Epithelial cell of esophagus (primary cell): Measurements from ENCODE around the gene CPHXL2.
A peak's percentile ranks its signal among the peaks of the same experiment; 100 is the strongest.

ENCODE experiments used
- DNase-seq: peaks from one replicate; pipeline ENCODE4 v3.0.0; 2010; ENCODE audit warnings: low read depth
- H3K4me3 ChIP-seq: 2 replicates; pipeline ENCODE4 v1.5.1; 2011; ENCODE audit warnings: mild to moderate bottlenecking, low read length, control low read depth
- TF ChIP-seq, protein P1 (sequence below): IDR thresholded peaks from 2 replicates; pipeline ENCODE4 v1.5.1; 2011; ENCODE audit warnings: low read depth, mild to moderate bottlenecking, low read length, control low read depth, inconsistent platforms; ENCODE audit not compliant: insufficient read depth; ENCODE audit errors: missing control alignments

Gene CPHXL2

DNA sequence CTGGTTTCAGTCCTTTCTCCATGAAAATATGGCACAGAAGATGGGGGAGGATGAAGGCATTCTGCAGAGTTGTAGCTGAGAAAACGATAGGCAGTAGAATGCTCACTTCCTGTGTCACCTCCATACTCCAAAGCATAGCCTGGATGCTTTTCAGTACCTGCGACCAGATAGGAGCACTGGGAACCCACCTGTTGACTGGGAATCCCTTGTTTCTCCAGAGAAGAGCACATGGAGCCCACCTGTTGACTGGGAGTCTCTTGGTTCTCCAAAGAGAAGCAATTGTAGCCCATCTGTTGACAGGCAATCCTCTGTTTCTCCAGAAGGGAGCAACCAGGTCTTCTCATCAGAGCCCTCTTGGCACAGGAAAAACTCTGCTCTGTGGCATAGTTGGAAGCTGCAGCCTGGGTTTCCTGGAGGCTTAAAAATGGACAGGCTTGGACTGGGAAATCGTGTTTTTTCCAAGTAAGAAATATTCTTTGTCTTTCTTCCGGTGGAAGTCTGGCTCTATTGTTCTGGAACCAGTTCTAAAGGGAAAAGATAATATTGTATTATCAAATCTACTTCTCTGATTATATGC is 16.0 kb downstream of the CPHXL2 start:
- no peak for DNase-seq
- TF ChIP-seq, protein P1, sequence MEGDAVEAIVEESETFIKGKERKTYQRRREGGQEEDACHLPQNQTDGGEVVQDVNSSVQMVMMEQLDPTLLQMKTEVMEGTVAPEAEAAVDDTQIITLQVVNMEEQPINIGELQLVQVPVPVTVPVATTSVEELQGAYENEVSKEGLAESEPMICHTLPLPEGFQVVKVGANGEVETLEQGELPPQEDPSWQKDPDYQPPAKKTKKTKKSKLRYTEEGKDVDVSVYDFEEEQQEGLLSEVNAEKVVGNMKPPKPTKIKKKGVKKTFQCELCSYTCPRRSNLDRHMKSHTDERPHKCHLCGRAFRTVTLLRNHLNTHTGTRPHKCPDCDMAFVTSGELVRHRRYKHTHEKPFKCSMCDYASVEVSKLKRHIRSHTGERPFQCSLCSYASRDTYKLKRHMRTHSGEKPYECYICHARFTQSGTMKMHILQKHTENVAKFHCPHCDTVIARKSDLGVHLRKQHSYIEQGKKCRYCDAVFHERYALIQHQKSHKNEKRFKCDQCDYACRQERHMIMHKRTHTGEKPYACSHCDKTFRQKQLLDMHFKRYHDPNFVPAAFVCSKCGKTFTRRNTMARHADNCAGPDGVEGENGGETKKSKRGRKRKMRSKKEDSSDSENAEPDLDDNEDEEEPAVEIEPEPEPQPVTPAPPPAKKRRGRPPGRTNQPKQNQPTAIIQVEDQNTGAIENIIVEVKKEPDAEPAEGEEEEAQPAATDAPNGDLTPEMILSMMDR = no peak

DNA sequence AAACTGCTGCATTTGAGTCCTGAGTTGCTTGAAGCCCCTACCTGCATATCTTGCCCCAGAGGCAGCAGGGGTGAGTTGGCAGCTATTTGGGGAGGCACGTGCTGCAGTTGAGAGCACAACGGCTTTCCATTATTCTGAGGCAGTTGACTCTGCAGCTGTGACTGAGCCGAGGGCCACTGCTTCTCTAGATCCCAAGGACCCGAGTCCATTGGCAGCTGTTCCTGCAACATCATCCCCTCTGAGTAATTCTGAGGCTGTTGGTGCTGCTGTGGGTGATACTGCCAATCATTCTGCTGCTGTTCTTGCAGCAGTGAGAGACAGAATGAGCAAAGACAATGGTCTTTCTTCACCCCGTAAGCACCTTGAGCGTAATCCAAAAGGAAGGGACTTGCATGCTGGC is 16.5 kb downstream of the CPHXL2 start:
- TF ChIP-seq, protein P1 = no peak

More for the DNA sequence above, 16.0 kb downstream of the CPHXL2 start:
- no peak overlapping the region for H3K4me3 ChIP-seq

DNA sequence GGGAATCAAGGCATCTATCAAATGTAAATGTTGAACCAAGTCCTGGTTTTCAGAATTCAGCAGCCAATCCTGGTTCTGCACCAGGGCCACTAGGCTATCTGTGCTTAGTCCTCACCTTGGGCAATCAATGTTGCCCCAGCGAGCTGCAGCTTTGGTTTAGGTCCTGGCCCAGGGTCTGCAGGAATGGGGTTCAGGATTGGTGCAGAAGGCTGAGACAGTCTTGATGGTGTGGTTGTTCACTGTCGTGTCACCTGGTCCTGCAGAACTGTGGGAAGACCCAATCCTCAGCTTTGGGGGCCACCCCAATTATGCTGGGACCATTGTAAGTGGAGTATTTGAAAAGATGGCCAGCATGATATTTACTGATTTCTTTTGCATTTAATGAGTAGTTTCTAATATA is 18.6 kb downstream of the CPHXL2 start:
- TF ChIP-seq, protein P1 = no peak
- DNase-seq = no peak

More for the DNA sequence above, 16.5 kb downstream of the CPHXL2 start:
- DNase-seq = no peak
- no peak overlapping the region for H3K4me3 ChIP-seq

DNA sequence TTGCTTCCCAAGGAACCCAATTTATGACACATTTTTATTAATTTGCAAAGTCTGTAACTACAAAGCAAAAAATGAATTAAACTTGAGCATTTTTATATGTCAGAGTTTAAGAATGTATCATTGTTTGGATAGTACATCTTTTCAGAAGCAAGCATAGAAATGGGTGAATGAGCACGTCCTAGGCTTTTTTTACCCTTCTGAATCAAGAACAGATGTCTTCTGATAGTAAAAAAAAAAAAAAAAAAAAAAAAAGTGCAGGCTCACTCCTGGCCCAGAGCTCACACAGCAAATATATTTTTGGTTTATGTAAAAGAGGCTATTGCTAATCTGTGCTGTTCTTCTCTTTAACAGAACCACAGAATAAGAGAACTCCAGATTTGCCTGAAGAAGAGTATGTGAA is 22.9 kb downstream of the CPHXL2 start:
- no peak overlapping the region for H3K4me3 ChIP-seq
- TF ChIP-seq, protein P1 = no peak
- no peak for DNase-seq

More for the DNA sequence above, 18.6 kb downstream of the CPHXL2 start:
- H3K4me3 ChIP-seq = no peak overlapping the region

DNA sequence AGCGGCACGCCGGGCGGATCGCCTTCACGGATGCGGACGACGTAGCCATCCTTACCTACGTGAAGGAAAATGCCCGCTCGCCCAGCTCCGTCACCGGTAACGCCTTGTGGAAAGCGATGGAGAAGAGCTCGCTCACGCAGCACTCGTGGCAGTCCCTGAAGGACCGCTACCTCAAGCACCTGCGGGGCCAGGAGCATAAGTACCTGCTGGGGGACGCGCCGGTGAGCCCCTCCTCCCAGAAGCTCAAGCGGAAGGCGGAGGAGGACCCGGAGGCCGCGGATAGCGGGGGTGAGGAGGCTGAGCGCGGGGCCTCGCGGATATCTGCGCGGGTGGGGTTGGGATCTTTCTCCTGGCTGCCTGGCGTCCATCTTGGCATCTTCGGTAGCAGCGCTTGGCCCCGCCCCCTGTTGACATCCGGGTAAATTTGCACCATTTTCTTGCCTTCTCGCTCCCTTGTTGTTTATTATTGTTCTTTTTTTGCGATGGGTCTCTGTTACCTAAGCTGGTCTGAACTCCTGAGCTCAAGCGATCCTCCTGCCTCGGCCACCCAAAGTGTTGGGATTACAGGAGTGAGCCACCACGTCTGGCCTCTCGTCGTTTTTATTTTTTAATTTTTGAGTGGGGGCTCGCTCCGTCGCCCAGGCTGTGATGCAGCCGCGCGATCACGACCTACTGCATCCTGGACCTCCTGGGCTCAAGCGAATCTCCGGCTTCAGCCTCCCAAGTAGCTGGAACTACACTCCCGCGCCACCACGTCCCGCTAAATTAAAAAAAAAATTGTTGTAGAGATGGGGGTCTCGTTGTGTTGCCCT is 28.3 kb downstream of the CPHXL2 start:
- peak; percentile 82 for DNase-seq
- TF ChIP-seq, protein P1 = no peak
- H3K4me3 ChIP-seq = peak overlapping the region; percentile 84

DNA sequence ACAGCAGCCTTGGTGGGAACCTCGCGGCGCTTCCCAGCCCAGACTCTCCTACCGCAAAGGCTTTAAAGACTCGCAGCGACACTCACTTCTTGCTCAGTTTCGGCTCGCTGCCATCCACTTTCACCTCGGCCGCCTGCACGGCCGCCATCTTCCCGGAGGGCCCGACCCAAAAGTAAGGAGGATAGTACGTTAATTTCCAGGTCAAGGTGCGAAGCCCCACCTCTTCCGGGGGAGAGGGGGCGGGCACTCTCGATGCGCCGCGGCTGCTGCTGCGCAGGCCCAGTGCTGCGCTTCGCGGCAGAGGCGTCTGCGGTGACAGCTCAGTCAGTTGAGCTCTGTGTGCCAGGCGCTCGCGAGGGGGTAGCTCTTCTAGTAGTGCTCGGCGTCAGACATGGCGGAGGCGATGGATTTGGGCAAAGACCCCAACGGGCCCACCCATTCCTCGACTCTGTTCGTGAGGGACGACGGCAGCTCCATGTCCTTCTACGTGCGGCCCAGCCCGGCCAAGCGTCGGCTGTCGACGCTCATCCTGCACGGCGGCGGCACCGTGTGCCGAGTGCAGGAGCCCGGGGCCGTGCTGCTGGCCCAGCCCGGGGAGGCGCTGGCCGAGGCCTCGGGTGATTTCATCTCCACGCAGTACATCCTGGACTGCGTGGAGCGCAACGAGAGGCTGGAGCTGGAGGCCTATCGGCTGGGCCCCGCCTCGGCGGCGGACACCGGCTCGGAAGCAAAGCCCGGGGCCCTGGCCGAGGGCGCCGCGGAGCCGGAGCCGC is 29.1 kb downstream of the CPHXL2 start, which contains the start of the genes KARS1 and TERF2IP:
Gene KARS1, minus strand, starts transcription at position 174 of the 773 bp plus-strand sequence. Its CDS starts 26 bp downstream, at position 148.
Gene TERF2IP, plus strand, starts transcription at position 282 of the 773 bp plus-strand sequence. Its CDS starts 110 bp downstream, at position 392.
- H3K4me3 ChIP-seq = peak within 1 kb of the TSS; percentile 84
- peak; percentile 95 for DNase-seq
- TF ChIP-seq, protein P1 = no peak
